Esophagus mucosa (tissue), 1 donor: ENCODE measurements around the gene POR. TPM values are rescaled to one million over a fixed set of nuclear protein-coding genes. Genes with fewer than 3 reads are reported as not detected.
"Not testable (repeated sequence)": the region's sequence is repeated elsewhere in the genome, so short reads cannot be mapped to it uniquely, and the experiment has no call there.

Experiments
- ATAC-seq: fragments of 200-7000 bp; cut with Tn5 transposase; one replicate; pipeline ENCODE4 v1.9.1; 2020
- total RNA-seq: library from RNA; stranded (reverse); gene quantifications from one replicate; pipeline ENCODE4 v1.2.4, GENCODE V29; 2023
- donor health status: DM: yes; HTN: yes; CAD: no.

POR gene
- total RNA-seq: 137 TPM

DNA sequence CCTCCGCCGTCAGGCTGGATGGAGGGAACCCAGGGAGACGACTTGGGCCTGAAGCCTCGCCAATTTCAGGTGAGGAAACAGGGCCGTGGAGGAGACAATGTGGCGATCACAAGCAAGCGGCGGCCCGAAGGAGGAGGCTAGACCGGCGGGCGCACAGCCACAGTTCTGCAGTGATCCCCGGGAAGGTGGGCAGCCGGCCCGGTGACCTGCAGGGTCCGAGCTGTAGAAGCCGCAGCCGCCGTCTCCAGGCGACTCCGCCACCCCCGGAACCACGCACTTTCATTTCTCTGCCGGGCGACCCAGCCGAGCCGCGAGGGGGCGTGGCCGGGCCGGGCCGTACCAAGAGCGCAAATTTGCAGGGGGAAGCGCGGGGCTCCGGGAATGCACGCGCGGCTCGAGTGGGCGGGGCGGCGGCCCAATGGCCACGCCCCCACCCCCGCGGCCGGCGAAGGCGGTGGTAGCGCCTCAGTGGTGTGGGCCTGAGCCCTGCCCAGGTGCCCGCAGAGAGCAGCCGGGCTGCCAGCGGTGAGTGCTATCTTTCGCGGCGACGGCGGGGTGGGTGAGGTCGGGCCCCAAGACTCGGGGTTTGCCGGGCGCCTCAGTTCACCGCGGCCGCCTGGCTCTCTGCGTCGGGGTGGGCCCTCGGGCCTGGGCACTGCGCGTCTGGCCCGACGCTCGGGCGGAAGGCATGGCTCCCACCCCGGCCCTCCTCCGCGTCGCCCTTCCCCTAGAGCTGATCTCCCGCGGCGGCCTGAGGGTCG lies at the start of gene POR:
POR (plus strand) TSS at position 501 of the 761 bp plus-strand sequence. CDS start 38,847 bp downstream, outside the sequence.
- ATAC-seq: peak; percentile 100

DNA sequence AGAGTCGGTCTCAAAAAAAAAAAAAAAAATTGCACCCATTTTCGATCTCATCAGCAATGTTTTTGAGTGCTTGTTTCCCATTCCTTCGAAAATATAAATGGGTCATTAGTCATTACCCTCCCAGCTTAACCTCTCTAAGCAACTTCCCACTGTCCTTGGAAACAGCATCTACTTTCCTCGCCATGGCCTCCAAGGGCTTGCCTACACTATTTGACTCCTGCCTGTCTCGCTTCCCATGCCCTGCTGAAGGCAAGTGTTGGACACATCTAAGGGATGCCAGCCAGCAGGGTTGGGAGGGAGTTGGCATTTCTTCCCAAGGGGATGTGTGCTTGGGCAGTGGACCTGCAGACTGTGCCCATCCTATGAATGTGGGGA lies 48.9 kb upstream of the POR start:
- ATAC-seq: peak; percentile 11

DNA sequence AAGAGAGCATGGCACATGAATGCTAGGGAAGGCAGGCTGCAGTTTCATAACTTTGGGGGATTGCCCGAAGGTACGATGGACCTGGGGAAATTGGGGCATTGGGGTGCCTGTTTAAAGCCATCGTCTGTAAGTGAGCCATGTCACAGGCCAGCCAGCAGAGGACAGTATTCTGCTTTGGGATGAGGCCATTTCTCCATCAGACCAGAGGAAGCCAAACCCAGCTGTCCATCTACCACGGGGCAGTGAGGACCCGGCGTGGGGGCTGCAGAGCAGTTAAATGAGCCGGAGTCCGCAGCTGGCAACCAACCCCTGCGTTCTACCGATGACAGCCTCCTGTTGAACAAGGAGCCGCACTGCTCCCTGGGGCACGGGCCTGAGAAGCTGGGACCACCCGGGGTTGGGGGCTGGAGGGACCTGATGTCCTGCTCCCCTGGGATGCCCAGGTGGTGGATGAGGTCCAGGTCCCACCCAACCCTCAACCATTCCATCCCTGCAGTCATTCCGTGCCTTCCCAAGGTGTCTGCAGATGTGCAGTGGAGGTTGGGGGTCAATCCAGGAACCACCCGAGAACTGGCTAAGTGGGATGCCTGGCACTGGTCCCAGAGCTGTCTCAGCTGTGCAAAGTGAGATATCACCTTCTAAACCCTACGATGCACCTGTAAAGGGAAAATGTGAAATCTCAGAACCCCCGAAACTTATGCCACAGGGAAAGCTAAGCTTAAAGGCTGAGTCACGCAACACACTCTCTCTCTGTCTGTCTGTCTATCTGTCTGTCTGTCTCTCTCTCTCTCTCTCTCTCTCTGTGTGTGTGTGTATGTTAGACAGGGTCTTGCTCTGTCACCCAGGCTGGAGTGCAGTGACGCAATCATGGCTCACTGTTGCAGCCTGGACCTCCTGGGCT lies 48.2 kb upstream of the POR start:
- peak; percentile 87 for ATAC-seq

DNA sequence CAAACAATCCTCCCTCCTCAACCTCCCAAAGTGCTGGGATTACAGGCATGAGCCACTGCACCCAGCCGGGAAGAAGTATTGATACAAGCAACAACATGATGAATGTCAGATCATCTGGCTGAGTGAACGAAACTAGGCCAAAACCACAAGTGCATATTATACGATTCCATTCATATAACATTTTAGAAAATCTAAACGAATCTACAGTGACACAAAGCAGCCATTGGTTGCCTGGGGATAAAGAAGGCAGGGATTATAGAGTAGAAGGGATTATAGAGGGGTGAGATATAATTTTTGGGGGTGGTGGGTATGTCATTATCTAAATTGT lies 47.6 kb upstream of the POR start:
- no peak for ATAC-seq

DNA sequence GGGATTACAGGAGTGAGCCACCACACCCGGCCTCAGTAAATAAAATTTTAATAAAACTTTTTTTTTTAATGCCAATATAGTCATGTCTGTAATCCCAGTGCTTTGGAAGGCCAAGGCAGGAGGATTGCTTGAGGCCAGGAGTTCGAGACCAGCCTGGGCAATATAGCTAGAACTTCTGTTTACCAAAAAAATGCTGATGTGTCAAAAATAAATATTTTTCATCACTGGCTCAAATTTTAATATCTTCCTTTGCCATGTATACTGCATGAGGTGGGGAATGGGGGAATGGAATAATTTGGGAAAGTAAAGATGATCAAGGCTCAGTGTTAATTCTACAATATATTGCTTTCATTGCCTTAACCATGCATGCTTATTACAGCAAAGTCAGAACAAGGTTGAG lies 46.8 kb upstream of the POR start:
- ATAC-seq: no peak

DNA sequence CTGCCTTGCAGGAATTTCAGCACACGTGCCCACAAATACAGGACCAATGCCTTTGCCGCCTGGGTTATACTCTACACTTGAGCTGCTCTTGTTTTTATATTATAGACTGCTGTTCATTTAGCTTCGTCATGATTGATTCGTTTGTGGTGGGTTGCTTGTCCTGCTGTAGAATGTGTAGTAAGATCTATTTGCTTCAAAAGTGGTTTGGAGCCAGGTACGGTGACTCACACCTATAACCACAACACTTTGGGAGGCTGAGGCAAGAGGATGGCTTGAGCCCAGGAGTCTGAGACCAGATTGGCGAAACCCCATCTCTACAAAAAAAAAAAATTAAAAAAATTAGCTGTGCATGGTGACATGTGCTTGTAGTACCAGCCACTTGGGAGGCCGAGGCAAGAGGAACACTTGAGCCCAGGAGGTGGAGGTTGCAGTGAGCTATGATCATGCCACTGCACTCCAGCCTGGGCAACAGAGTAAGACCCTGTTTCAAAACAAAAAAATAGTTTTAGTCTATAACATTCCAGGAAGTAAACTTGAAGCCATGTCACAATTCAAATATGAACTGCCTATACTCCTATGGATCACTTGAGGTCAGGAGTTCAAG lies 45.1 kb upstream of the POR start:
- ATAC-seq: no peak

DNA sequence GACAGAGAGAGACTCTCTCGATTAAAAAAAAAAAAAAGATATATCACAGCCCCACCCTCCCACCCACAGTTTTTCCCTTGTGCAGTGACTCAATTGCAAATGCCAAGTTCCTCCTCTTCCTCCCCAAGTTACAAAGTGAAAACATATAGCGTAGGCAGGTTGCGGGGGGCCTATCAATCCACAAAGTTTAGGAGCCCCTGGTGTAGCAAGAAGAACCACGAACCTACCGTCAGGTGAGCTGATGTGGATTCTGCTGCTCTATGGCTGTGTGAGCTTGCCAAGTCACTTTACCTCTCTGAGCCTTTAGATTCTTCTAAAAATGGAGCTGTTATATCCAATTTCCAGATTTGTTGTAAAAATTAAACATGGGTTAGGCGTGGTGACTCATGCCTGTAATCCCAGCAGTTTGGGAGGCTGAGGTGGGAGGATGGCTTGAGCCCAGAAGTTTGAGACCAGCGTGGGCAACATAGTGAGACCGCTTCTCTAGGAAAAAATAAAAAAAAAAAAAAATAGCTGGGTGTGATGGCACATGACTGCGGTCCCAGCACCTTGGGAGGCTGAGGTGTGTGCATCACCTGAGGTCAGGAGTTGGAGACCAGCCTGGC lies 44.3 kb upstream of the POR start:
- ATAC-seq: no peak

DNA sequence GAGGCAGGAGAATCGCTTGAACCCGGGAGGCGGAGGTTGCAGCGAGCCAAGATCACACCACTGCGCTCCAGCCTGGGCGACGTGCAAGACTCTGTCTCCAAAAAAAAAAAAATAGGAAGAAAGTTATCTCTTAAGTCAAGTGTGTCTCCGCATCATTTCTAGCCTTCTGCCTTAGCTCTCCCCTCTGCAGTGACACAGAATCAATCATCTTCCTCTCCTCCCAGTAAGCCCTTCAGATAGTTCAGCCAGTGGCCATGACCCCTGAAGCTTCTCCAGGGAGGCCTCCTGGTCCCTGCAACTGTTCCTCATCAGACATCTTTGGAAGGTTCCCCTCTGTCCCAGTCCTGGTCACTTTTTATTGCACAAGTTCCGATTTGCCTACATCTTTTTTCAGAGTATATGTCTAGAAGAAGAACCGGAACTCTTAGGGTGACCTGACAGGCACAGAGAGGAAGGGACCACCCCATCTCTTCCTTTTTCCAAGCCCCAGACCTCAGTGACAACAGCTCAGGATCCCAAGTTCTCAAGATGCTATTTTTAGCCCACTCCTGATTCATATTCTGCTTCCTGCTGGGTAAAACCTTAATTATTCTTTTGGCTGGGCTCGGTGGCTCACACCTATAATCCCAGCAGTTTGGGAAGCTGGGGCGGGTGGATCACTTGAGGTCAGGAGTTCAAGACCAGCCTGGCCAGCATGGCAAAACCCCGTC lies 42.7 kb upstream of the POR start:
- no peak for ATAC-seq

DNA sequence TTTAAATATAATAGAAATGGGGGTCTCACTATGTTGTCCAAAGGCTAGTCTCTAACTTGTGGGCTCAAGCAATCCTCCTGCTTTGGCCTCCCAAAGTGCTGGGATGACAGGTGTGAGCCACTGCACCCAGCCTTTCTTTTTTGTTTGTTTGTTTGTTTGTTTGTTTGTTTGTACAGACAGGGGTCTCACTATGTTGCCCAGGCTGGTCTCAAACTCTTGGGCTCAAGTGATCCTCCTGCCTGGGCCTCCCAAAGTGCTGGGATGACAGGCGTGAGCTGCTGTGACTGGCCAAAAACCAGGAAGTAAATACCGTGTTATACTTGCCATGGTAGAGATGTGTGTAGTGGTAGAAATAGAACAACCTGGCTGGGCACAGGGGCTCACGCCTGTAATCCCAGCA lies 40.8 kb upstream of the POR start:
- ATAC-seq: not testable (repeated sequence)

DNA sequence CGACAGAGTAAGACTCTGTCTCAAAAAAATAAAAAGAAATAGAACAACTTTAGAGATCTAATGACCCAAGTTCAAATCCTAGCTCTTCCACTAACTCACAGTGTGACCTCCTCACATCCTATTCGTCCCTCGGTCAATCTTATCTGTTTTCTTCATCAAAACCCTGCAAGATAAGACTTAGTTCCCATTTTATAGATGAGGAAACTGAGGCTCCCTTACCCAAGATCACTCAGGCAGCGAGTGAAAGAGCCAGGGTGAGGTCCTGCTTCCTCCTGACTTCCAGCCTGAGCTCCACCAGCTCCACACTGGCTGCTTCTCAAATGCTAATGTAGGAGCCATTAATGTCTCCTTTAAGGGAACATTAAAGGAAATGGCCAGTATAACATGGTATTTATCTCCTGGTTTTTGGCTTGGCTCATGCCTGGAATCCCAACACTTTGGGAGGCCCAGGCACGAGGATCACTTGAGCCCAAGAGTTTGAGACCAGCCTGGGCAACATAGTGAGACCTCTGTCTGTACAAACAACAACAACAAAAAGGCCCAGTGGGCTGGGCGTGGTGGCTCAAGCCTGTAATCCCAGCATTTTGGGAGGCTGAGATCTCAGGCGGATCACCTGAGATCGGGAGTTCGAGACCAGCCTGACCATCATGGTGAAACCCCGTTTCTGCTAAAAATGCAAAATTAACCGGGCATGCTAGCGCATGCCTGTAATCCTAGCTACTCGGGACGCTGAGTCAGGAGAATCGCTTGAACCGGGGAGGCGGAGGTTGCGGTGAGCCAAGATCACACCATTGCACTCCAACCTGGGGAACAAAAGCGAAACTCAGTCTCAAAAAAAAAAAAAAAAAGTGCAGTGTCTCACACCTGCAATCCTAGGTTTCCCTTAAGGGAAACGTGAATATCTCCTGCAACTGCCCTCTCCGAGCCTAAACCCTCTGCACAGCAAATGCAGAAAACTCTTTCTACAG lies 39.6 kb upstream of the POR start:
- ATAC-seq: peak; percentile 16

DNA sequence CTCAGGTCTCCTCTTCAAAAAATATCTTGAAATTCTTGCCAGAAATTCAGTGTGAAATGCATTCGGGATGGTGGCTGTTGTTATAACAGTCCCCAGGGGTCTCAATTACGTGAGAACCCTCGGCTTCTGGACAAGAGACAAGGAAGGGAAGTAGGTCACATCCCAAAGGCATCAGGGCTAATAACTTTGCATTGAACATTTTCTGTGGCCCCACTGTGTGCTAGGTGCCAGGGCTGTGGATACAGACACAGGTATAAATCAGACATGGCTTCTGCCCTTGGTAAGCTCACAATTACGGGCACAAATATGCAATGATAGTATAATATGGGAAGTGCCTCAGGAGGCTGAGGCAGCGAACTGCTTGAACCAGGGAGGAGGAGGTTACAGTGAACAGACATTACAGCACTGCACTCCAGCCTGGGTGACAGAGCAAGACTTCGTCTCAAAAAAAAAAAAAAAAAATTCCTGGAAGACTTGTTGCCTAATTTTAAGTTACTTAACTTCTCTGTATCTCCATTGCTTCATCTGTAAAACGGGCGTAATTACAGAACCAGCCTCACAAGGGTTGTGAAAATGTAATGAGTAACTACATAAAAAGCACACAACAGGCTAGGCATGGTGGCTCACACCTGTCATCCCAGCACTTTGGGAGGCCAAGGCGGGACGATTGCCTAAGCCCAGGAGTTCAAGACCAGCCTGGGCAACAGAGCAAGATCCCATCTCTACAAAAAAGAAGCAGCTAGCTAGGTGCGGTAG lies 38.7 kb upstream of the POR start:
- ATAC-seq: peak; percentile 49

DNA sequence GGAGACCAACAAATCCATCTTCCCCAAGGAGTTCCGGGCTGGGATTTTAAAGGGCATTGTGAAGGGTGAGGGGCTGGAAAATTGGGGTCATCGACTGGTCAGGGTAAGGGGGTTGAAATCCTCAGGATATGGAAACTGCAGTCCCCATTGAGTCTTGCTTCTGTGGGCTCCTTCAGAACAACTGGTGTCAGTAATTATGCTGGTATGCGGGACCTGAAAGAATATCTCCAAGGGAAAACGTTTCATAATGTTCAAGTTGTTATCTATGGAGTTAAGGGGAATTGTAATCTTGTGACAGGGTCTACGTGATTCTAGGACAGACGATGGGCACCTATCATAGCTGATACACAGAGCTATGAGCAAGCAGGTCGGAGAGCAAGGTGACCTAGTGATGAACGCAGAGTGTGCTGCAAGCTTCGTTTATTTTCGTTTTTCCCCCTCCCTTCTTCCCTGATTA lies 36.6 kb upstream of the POR start:
- peak; percentile 9 for ATAC-seq

DNA sequence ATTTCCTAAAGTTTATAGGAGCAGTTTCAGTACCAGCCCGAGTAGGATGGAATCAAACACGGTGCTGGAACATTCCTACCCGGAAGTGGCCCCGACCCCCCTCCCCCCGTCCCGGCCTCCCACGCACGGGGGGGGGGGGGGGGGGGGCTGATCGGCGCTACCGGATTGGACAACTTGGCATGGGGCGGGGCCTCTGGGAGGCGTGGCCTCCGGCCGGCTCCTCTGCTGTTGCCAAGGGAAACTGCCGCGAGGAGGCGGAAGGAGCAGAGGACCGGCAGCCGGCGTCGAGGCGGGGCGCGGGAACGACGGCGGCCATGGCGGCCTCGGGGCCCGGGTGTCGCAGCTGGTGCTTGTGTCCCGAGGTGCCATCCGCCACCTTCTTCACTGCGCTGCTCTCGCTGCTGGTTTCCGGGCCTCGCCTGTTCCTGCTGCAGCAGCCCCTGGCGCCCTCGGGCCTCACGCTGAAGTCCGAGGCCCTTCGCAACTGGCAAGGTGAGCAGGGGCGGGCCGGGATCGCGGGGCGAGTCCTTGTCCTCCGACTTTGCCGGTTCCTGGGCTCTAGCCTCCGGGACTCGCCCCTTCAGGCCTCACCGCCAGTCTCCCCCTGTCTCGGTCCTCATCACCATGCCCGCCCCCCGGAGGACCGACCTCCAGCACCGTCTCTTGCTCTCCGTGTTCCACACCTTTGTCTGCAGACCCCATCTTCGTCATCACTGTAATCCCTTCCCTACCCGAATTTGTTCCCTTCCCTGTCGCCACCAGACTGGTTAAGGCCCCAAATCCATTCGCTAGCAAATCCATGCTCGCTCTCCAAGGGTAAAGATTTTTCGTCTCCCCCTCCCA lies 36.0 kb upstream of the POR start, which contains the start of gene RHBDD2:
RHBDD2 (plus strand) TSS at position 266 of the 843 bp plus-strand sequence; CDS start at position 315, 49 bp downstream.
- ATAC-seq: peak; percentile 95

DNA sequence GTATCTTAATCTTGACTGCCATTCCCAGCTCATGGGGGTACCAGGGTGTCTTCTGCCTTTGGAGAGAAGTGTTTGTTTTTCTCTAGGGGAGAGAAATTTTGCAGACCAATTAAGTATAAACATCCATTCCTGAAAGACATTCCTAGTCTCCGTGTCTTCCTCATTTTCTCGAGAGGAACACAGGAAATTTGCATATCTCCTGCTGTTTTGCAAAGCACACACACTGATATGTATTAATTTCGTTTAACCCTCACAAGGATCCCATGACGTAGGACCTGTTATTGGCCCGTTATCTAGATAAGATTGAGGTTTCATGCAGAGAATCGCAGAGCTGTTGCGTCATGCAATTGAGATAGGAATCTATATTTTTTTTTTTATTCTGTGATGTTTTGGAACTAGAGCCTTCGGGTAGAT lies 35.2 kb upstream of the POR start:
- no peak for ATAC-seq

DNA sequence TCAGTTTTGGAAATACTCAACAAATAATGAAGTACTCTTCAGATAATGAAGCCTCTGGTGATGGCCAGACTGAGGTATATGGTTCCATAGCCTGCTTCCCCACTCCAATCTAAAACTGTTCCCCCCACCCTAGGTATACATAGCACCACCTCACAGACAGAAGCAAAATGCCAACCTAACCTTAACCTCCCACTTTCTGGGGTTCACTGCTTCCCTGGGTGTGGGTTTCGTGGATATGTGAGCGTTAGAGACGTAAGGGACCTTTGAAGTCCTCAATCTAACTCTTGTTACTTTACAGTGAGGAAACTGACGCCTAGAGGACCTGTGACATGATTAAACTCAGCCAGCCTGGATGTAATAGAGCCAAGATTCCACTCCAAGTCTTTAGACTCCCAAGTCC lies 34.7 kb upstream of the POR start:
- no peak for ATAC-seq

DNA sequence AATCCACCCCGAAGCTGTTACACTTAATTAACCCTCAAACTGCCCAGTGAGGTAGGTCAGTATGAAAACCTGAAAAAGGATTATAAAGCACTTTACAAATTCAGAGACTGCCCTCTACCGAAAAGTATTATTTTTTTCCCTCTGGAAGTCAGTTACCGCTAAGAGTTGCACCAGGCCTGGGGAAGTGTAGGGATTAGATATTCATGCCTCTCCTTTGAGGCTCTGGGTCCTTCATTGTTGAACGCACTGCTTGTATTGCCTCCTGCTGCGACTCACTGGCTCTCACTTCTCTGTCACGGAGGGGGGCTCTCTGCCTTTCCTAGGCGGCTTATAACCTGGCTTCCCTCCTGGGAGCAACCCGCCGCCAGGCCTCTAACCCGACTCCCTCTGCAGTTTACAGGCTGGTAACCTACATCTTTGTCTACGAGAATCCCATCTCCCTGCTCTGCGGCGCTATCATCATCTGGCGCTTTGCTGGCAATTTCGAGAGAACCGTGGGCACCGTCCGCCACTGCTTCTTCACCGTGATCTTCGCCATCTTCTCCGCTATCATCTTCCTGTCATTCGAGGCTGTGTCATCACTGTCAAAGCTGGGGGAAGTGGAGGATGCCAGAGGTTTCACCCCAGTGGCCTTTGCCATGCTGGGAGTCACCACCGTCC lies 33.4 kb upstream of the POR start:
- ATAC-seq: no peak

DNA sequence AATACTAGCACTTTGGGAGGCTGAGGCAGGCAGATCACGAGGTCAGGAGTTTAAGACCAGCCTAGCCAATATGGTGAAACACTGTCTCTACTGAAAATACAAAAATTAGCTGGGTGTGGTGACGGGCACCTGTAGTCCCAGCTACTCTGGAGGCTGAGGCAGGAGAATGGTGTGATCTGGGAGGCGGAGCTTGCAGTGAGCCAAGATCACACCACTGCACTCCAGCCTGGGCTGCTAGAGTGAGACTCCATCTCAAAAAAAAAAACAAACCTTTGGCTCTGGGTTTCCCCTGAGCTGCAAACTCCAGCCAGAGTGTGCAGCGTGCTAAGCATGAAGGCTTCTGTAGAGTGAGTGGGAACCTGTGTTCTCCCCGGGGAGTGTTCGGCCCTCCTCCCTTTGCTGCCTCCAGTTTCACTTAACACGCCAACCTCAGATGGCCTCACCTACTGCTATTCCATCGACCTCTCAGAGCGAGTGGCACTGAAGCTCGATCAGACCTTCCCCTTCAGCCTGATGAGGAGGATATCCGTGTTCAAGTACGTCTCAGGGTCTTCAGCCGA lies 31.6 kb upstream of the POR start:
- ATAC-seq: not testable (repeated sequence)

DNA sequence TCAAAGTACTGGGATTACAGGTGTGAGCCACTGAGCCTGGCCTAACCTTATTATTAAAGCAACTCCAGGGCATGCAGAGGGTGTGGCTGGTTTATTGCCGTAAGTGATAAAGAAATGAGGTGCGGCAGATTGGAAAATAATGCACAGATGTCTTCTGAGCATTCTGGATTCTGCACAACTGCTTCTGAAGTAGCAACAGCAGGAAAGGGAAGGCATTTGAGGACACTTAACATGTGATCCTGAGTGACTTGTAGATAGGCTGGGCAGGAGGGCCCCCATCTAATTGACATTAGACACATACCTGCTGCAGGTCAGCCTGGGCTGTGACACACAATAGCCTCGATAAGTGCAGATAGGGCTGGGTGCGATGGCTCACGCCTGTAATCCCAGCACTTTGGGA lies 30.5 kb upstream of the POR start:
- ATAC-seq: no peak
